Smooth muscle cell (in vitro differentiated cells): ENCODE measurements around the gene FAF1. TPM values are rescaled to one million over a fixed set of nuclear protein-coding genes. Genes with fewer than 3 reads are reported as not detected.

Source experiments
- DNase-seq: peaks from one replicate; lab custom pipeline; 2025; ENCODE audit not compliant: unreplicated experiment; lab: John Stamatoyannopoulos, UW
- H2AFZ ChIP-seq: fragments of 200-600 bp; sonication (generic); 2 replicates; pipeline ENCODE4 v1.6.0; 2016; ENCODE audit warnings: antibody characterized with exemption, low read depth, mild to moderate bottlenecking
- H3F3A ChIP-seq: fragments of 200-600 bp; sonication (generic); 2 replicates; pipeline ENCODE4 v1.6.0; 2017; ENCODE audit warnings: antibody characterized with exemption, low read depth
- H3K27ac ChIP-seq: fragments of 200-600 bp; sonication (generic); 2 replicates; pipeline ENCODE4 v1.5.1; 2016; ENCODE audit warnings: low read depth, mild to moderate bottlenecking
- H3K27me3 ChIP-seq: fragments of 200-600 bp; sonication (generic); 2 replicates; pipeline ENCODE4 v1.6.1; 2016; ENCODE audit warnings: low read depth, mild to moderate bottlenecking
- H3K36me3 ChIP-seq: fragments of 200-600 bp; sonication (generic); 2 replicates; pipeline ENCODE4 v1.5.1; 2016; ENCODE audit warnings: low read depth
- H3K4me1 ChIP-seq: fragments of 200-600 bp; sonication (generic); 2 replicates; pipeline ENCODE4 v1.5.1; 2016; ENCODE audit warnings: low read depth
- H3K4me2 ChIP-seq: fragments of 200-600 bp; sonication (generic); 2 replicates; pipeline ENCODE4 v1.6.0; 2016; ENCODE audit warnings: mild to moderate bottlenecking
- H3K4me3 ChIP-seq: fragments of 200-600 bp; sonication (generic); 2 replicates; pipeline ENCODE4 v1.5.1; 2016; ENCODE audit warnings: mild to moderate bottlenecking
- H3K79me2 ChIP-seq: fragments of 200-600 bp; sonication (generic); 2 replicates; pipeline ENCODE4 v1.6.0; 2016; ENCODE audit warnings: low read depth, mild to moderate bottlenecking
- H3K9ac ChIP-seq: fragments of 200-600 bp; sonication (generic); 2 replicates; pipeline ENCODE4 v1.6.0; 2016; ENCODE audit warnings: low read depth
- H3K9me3 ChIP-seq: fragments of 200-600 bp; sonication (generic); replicated peaks from 2 replicates; pipeline ENCODE4 v1.5.1; 2016; ENCODE audit warnings: low read depth
- H4K20me1 ChIP-seq: fragments of 200-600 bp; sonication (generic); 2 replicates; pipeline ENCODE4 v1.6.0; 2016; ENCODE audit warnings: low read depth
- WGBS: methylation state at CpG from one replicate; pipeline ENCODE4 v1.1.7; 2016; ENCODE audit warnings: low lambda C conversion rate; 5-methylcytosine and 5-hydroxymethylcytosine counted together
- polyA plus RNA-seq: library from polyadenylated mRNA; unstranded; fragments of >200 nt; fragmentation: Nextera tagmentation; extraction: Ambion mirVana; gene quantifications from 2 replicates; pipeline ENCODE4 v1.2.1, GENCODE V29; 2016
- total RNA-seq: library from RNA; depleted of rRNA; stranded (reverse); fragments of >200 nt; gene quantifications from 2 replicates; pipeline ENCODE4 v1.2.3, GENCODE V29; 2014
- TF ChIP-seq, protein P1 (sequence below): fragments of 200-600 bp; sonication (generic); IDR thresholded peaks from 2 replicates; pipeline ENCODE4 v1.5.1; 2017; ENCODE audit warnings: borderline replicate concordance, mild to moderate bottlenecking, antibody characterized with exemption; ENCODE audit not compliant: insufficient read depth, poor library complexity, severe bottlenecking

FAF1 gene
- total and polyA plus RNA-seq, 2 experiments from 2014 or later: 51.5 to 51.6 TPM

DNA sequence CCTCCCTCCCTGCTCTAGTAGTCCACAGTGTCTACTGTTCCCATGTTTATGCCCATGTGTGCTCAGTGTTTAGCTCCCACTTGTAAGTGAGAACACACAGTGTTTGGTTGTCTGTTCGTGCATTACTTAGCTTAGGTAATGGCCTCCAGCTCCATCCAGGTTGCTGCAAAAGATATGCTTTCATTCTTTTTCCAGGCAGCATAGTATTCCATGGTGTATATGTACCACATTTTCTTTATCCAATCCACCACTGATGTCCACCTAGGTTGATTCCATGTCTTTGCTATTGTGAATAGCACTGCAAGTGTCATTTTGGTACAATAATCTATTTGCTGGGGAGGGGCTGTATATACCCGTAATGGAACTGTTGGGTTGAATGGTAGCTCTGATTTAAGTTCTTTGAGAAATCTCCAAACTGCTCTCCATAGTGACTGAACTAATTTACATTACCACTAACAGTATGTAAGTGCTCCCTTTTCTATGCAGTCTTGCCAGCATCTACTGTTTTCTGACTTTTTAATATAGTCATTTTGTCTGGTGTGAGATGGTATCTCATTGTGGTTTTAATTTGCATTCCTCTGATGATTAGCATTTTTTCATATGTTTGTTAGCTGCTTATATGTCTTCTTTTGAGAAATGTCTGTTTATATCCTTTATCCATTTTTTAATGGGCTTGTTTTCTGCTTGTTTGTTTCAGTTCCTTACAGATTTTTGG lies 344.9 kb downstream of the FAF1 start:
- Histone ChIP-seq H3K27me3 (no peaks in the 10 kb centered on the region), H4K20me1 (peaks cover 4% of the 10 kb centered on the region), H3F3A (no peaks in the 10 kb centered on the region), H3K9ac (no peak overlapping the region), H3K27ac (no peak overlapping the region), H3K9me3 (no peaks in the 10 kb centered on the region), H3K4me1 (peaks cover 10% of the 10 kb centered on the region), H3K36me3 (no peaks in the 10 kb centered on the region), H2AFZ (no peak overlapping the region), H3K79me2 (no peaks in the 10 kb centered on the region), H3K4me3 (no peak overlapping the region), H3K4me2 (no peak overlapping the region)
- no peak for DNase-seq
- TF ChIP-seq, protein P1, sequence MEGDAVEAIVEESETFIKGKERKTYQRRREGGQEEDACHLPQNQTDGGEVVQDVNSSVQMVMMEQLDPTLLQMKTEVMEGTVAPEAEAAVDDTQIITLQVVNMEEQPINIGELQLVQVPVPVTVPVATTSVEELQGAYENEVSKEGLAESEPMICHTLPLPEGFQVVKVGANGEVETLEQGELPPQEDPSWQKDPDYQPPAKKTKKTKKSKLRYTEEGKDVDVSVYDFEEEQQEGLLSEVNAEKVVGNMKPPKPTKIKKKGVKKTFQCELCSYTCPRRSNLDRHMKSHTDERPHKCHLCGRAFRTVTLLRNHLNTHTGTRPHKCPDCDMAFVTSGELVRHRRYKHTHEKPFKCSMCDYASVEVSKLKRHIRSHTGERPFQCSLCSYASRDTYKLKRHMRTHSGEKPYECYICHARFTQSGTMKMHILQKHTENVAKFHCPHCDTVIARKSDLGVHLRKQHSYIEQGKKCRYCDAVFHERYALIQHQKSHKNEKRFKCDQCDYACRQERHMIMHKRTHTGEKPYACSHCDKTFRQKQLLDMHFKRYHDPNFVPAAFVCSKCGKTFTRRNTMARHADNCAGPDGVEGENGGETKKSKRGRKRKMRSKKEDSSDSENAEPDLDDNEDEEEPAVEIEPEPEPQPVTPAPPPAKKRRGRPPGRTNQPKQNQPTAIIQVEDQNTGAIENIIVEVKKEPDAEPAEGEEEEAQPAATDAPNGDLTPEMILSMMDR: no peak
- 98% methylated on average over 2 of the region's 2 CpGs for WGBS

DNA sequence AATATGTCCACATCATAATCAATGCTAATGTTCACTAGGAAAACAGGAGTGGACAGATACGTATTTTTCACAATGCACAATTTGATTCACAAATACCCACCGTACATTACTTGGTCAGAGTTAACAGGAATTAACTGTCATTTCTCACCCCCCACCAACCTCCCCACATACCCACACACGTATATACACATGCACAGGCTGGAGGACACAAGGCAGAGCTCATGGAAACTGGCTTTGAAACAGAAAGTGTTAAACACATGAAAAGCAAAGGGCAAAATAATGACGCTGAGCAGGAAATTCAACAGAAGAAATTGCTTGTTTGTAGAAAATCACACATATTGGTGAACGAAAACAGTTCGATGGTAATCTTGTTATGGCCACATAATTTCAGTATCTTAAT lies 348.4 kb downstream of the FAF1 start:
- H3K36me3 ChIP-seq: no peaks in the 10 kb centered on the region
- H3K4me3 ChIP-seq: no peak overlapping the region
- no peaks in the 10 kb centered on the region for H3K9me3 ChIP-seq
- TF ChIP-seq, protein P1: no peak
- H2AFZ ChIP-seq: no peak overlapping the region
- peaks cover 4% of the 10 kb centered on the region for H4K20me1 ChIP-seq
- H3K4me2 ChIP-seq: no peak overlapping the region
- 95% methylated on average over 6 of the region's 6 CpGs for WGBS
- H3K79me2 ChIP-seq: no peaks in the 10 kb centered on the region
- no peaks in the 10 kb centered on the region for H3K27me3 ChIP-seq
- no peak overlapping the region for H3K27ac ChIP-seq
- H3K4me1 ChIP-seq: peaks cover 10% of the 10 kb centered on the region
- no peaks in the 10 kb centered on the region for H3F3A ChIP-seq
- H3K9ac ChIP-seq: no peak overlapping the region
- no peak for DNase-seq

DNA sequence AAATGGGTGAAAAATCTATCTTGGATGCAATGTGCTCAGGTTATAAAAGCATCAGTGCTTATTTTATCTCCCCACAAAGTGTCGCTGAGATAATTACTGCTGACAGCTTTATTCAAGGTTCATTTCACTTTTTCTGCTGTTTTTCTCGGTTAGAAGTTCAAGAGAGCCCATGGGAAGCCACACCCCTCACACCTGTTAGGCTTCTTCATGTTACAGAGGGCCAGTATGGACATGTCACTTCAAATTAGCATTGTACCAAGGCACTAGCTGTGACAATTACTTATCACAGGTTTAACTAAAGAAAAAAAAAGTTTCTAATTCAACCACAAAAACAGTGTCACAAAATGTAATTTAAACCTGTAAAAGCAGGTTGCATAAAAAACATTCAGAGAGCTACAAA lies 349.5 kb downstream of the FAF1 start:
- Histone ChIP-seq H3K4me1 (peaks cover 10% of the 10 kb centered on the region), H3K36me3 (no peaks in the 10 kb centered on the region), H3K27ac (no peak overlapping the region), H3K9me3 (no peaks in the 10 kb centered on the region), H3K79me2 (no peaks in the 10 kb centered on the region), H3K4me2 (no peak overlapping the region), H3K4me3 (no peak overlapping the region), H4K20me1 (peaks cover 4% of the 10 kb centered on the region), H3F3A (no peaks in the 10 kb centered on the region), H2AFZ (no peak overlapping the region), H3K27me3 (no peaks in the 10 kb centered on the region), H3K9ac (no peak overlapping the region)
- TF ChIP-seq, protein P1: no peak
- no peak for DNase-seq
- WGBS: 54% methylated on average over 2 of the region's 2 CpGs

DNA sequence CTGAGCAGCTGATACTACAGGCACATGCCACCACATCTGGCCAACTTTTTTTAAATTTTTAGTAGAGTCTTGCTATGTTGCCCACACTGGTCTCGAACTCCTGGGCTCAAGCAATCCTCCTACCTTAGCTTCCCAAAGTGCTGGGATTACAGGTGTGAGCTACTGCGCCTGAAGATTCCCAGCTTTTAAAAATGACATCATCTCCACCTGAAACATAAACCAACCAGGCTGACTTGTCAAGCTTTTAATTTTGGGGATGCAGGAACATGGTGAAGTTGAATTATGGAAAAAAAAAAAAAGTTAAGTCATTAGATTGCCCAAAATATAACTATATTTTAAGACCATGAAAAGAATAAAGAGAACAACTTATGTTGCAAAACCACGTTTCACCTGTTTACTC lies 350.6 kb downstream of the FAF1 start:
- no peak for DNase-seq
- H3K9ac ChIP-seq: no peak overlapping the region
- no peaks in the 10 kb centered on the region for H3K79me2 ChIP-seq
- no peak overlapping the region for H2AFZ ChIP-seq
- H3K36me3 ChIP-seq: no peaks in the 10 kb centered on the region
- no peaks in the 10 kb centered on the region for H3F3A ChIP-seq
- no peaks in the 10 kb centered on the region for H3K9me3 ChIP-seq
- peaks cover 4% of the 10 kb centered on the region for H4K20me1 ChIP-seq
- peaks cover 10% of the 10 kb centered on the region for H3K4me1 ChIP-seq
- H3K4me2 ChIP-seq: no peak overlapping the region
- no peak overlapping the region for H3K4me3 ChIP-seq
- TF ChIP-seq, protein P1: no peak
- 97% methylated on average over 3 of the region's 3 CpGs for WGBS
- no peaks in the 10 kb centered on the region for H3K27me3 ChIP-seq
- no peak overlapping the region for H3K27ac ChIP-seq
